HEK293T (cell line): ENCODE data around the gene HOXB2.

Experiments used
- ARNT ChIP-seq: fragments of 450-650 bp; IDR thresholded peaks from 2 replicates; pipeline ENCODE4 v1.6.1; 2017; ENCODE audit warnings: mild to moderate bottlenecking
- BHLHE40 ChIP-seq: fragments of 450-650 bp; IDR thresholded peaks from 2 replicates; pipeline ENCODE4 v1.6.1; 2016; ENCODE audit warnings: mild to moderate bottlenecking, moderate library complexity, borderline replicate concordance
- CTBP1 ChIP-seq: fragments of 450-650 bp; IDR thresholded peaks from 2 replicates; pipeline ENCODE4 v1.6.1; 2016; ENCODE audit warnings: borderline replicate concordance
- ELF4 ChIP-seq: fragments of 450-650 bp; IDR thresholded peaks from 2 replicates; pipeline ENCODE4 v1.6.1; 2017; ENCODE audit warnings: antibody characterized with exemption
- FOXA1 ChIP-seq: fragments of 450-650 bp; IDR thresholded peaks from 2 replicates; pipeline ENCODE4 v1.6.1; 2016; ENCODE audit warnings: mild to moderate bottlenecking
- FOXK2 ChIP-seq: fragments of 450-650 bp; IDR thresholded peaks from 2 replicates; pipeline ENCODE4 v1.6.1; 2016; ENCODE audit warnings: mild to moderate bottlenecking
- FOXM1 ChIP-seq: fragments of 450-650 bp; IDR thresholded peaks from 2 replicates; pipeline ENCODE4 v1.6.1; 2017; ENCODE audit warnings: mild to moderate bottlenecking, borderline replicate concordance
- HDGF ChIP-seq: fragments of 450-650 bp; IDR thresholded peaks from 2 replicates; pipeline ENCODE4 v1.6.1; 2017; ENCODE audit warnings: antibody characterized with exemption, borderline replicate concordance
- LEF1 ChIP-seq: fragments of 450-650 bp; IDR thresholded peaks from 2 replicates; pipeline ENCODE4 v1.6.1; 2017; ENCODE audit warnings: mild to moderate bottlenecking, borderline replicate concordance
- SP1 ChIP-seq: fragments of 450-650 bp; IDR thresholded peaks from 2 replicates; pipeline ENCODE4 v1.6.1; 2017
- SUZ12 ChIP-seq: fragments of 450-650 bp; IDR thresholded peaks from 2 replicates; pipeline ENCODE4 v1.6.1; 2016; ENCODE audit warnings: mild to moderate bottlenecking
- TARDBP ChIP-seq: fragments of 450-650 bp; IDR thresholded peaks from 2 replicates; pipeline ENCODE4 v1.6.1; 2016
- ZNF384 ChIP-seq: fragments of 450-650 bp; IDR thresholded peaks from 2 replicates; pipeline ENCODE4 v1.6.1; 2016
- TF ChIP-seq, protein P1 (sequence below): fragments of 450-650 bp; IDR thresholded peaks from 2 replicates; pipeline ENCODE4 v1.6.1; 2016

DNA sequence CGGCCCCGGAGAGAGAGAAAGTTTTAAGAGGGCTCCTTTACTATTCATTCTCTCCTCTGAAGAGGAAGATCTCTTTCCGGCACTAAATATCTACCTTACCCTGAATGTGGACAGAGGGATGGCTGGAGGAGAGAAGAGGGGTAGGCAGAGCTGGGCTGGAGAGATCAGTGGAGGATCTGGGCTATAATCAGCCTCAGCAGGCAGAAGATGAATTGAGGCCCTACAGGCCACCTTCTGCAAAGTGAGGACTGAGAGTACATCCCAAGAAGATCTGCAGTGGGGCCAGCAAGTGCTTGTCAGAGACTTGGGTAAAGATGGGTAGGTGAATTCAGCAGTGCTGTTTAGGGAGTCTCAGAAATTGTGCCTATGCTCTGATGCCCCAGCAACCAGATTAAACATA, 7.6 kb downstream of the HOXB2 start:
- TF ChIP-seq ELF4: no peak
- TF ChIP-seq SP1: no peak
- no peak for TF ChIP-seq TARDBP
- no peak for TF ChIP-seq FOXM1
- no peak for TF ChIP-seq HDGF
- no peak for TF ChIP-seq SUZ12
- TF ChIP-seq, protein P1, sequence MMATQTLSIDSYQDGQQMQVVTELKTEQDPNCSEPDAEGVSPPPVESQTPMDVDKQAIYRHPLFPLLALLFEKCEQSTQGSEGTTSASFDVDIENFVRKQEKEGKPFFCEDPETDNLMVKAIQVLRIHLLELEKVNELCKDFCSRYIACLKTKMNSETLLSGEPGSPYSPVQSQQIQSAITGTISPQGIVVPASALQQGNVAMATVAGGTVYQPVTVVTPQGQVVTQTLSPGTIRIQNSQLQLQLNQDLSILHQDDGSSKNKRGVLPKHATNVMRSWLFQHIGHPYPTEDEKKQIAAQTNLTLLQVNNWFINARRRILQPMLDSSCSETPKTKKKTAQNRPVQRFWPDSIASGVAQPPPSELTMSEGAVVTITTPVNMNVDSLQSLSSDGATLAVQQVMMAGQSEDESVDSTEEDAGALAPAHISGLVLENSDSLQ: no peak
- no peak for TF ChIP-seq ZNF384
- no peak for TF ChIP-seq FOXK2
- TF ChIP-seq BHLHE40: no peak
- no peak for TF ChIP-seq FOXA1
- no peak for TF ChIP-seq ARNT
- no peak for TF ChIP-seq CTBP1
- no peak for TF ChIP-seq LEF1
